Thymus (tissue), 11 donors: ENCODE results near the gene BCL11A. TPM values are rescaled to one million over a fixed set of nuclear protein-coding genes. Genes with fewer than 3 reads are reported as not detected.

ENCODE experiments used
- DNase-seq, 9 donors: peaks; one replicate each; pipeline ENCODE4 v3.0.0-alpha.2; 2013; ENCODE audit warnings: low spot score in 9 of 9, low read depth in 6 of 9, missing footprints in 1 of 9
- H3K27ac ChIP-seq, 2 donors: one replicate each; pipeline ENCODE4 v1.5.1; 2013; ENCODE audit warnings: control low read depth in 1 of 2, low read depth in 1 of 2, low read length in 1 of 2, mild to moderate bottlenecking in 1 of 2, moderate library complexity in 1 of 2
- H3K27me3 ChIP-seq, 2 donors: one replicate each; pipeline ENCODE4 v1.5.1; 2013; ENCODE audit warnings: low read length in 1 of 2; ENCODE audit not compliant: control insufficient read depth in 2 of 2, insufficient read depth in 1 of 2
- H3K36me3 ChIP-seq, 2 donors: one replicate each; pipeline ENCODE4 v1.5.1; 2013; ENCODE audit warnings: low read length in 1 of 2, mild to moderate bottlenecking in 1 of 2, moderate library complexity in 1 of 2; ENCODE audit not compliant: control insufficient read depth in 2 of 2, insufficient read depth in 2 of 2
- H3K4me1 ChIP-seq, 2 donors: one replicate each; pipeline ENCODE4 v1.5.1; 2013; ENCODE audit warnings: low read length in 2 of 2; ENCODE audit not compliant: control insufficient read depth in 2 of 2, insufficient read depth in 2 of 2
- H3K4me3 ChIP-seq, 2 donors: one replicate each; pipeline ENCODE4 v1.5.1; 2013; ENCODE audit warnings: low read length in 2 of 2, control low read depth in 1 of 2, mild to moderate bottlenecking in 1 of 2
- H3K9me3 ChIP-seq, 2 donors: one replicate each; pipeline ENCODE4 v1.5.1; 2013; ENCODE audit warnings: low read length in 1 of 2, mild to moderate bottlenecking in 1 of 2; ENCODE audit not compliant: control insufficient read depth in 2 of 2, insufficient read depth in 1 of 2
- WGBS: extraction: QIAGEN DNeasy Blood & Tissue Kit; methylation state at CpG from one replicate; pipeline ENCODE4 v1.1.7; 2013; 5-methylcytosine and 5-hydroxymethylcytosine counted together
- polyA plus RNA-seq: library from polyadenylated mRNA; stranded (reverse); fragments of 200-250 nt; gene quantifications from one replicate; pipeline ENCODE4 v1.2.3, GENCODE V29; 2013
- total RNA-seq: library from RNA; stranded (reverse); fragments of 120-200 nt; gene quantifications from one replicate; pipeline ENCODE4 v1.2.4, GENCODE V29; 2013
- donor health status: healthy.

Gene BCL11A
- total and polyA plus RNA-seq, 2 donors: 27.9 to 33.6 TPM

DNA sequence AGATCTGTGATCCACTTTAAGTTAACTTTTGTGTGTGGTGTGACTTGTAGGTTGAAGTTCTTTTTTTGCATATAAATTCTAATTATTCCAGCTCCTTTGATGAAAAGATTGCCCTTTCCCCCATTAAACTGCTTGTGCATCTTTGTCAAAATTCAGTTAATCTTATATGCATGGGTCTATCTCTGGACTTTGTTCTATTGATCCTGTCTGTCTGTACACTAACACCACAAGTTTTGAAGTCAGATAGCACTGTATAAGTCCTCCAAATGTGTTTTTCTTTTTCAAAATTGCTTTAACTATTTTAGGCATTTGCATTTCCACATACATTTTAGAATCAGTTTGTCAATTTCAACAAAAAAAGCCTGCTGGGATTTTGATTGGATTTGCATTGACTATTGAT is 137.6 kb downstream of the BCL11A start:
- H3K4me1 ChIP-seq: peaks cover 13 to 20% of the 10 kb centered on the region in 2 donors
- no peak for DNase-seq
- H3K36me3 ChIP-seq: no peaks in the 10 kb centered on the region
- H3K27ac ChIP-seq: no peak overlapping the region
- H3K9me3 ChIP-seq: no peaks in the 10 kb centered on the region
- H3K27me3 ChIP-seq: no peaks in the 10 kb centered on the region
- H3K4me3 ChIP-seq: no peak overlapping the region

DNA sequence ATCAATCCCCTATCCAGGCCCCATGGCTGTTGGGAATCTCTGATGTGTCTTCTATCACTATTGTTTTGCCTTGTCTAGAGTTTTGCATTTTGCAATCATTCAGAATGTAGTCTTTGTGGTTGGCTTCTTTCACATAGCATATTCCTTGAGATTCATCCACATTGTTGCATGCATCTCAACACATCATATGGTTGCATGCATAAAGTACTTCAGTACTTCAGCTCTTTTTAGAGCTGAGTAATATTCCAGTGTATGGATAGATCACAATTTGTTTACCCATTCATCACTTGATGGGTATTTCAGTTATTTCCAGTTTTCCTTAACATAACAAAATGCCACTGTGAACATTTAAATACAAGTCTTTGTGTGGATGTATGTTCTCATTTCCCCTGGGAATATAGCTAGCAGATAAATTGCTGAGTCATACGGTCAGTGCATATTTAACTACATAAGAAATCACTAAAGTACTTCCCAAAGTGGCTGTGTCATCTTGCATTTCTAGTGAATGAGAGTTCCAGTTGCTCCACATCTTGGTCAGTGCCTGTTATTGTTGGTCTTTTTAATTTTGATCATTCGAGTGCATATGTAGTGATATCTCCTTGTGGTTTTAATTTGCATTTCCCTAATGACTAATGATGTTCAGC is 138.8 kb downstream of the BCL11A start:
- 94% methylated on average over 2 of the region's 2 CpGs for WGBS
- Histone ChIP-seq H3K9me3 (no peaks in the 10 kb centered on the region), H3K36me3 (no peaks in the 10 kb centered on the region), H3K4me1 (peaks cover 17 to 30% of the 10 kb centered on the region in 2 donors), H3K27me3 (no peaks in the 10 kb centered on the region), H3K4me3 (no peak overlapping the region), H3K27ac (no peak overlapping the region)
- DNase-seq: no peak

DNA sequence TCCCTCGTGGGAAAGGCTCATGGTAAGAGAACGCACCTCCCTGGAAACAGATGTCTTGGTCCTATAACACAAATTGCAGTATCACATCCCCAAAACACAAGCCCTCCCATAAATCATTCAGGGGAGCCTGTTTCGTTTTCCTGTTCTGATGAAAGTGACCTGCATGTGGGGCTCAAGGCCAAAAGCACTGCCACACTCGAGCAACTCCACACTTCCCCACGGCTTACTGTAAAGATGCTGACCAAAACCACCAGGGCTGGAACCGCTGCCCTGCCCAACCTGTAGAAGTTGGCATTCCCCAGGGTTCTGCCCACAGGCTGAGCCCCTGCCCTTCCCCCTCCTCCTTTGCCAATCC is 139.7 kb downstream of the BCL11A start:
- no peak overlapping the region for H3K27ac ChIP-seq
- no peak for DNase-seq
- H3K9me3 ChIP-seq: no peaks in the 10 kb centered on the region
- no peaks in the 10 kb centered on the region for H3K36me3 ChIP-seq
- WGBS: 68% methylated on average over 6 of the region's 6 CpGs
- no peaks in the 10 kb centered on the region for H3K27me3 ChIP-seq
- H3K4me3 ChIP-seq: no peak overlapping the region
- peaks cover 17 to 30% of the 10 kb centered on the region in 2 donors for H3K4me1 ChIP-seq

DNA sequence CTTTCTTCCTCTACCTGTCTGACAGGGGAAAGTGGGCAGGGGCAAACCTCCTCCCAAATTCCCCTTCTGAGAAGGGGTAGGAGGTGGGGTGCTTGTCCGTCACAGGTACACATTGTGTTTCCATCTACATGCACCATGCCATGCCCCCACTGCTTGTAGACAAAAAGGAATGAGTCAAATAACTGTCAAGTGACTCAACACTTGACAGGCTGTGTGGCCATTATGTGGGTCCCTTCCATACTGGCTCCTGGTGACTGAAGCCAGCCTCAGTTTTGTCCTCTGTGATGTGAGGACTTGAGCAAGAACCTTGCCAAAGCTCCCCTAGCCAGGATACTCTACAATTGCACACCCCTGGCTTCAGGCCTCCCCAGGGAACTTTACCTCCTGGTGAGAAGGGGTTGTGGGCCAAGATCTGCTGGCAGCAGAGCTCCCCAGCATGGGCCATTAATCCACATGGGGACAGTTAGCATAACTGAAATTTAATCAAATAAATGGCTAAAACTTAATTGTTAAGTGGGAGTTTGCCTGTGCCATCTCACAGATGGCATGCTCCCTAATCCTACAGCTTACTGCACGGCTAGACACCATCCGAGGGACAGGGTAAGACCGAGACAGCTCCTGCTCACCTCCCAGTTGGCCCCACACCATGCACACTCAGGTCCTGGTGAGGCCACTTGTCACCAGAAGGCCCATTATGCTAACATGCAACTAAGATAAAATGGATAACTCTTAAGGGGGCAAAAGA is 140.2 kb downstream of the BCL11A start:
- WGBS: 90% methylated on average over 4 of the region's 4 CpGs
- Histone ChIP-seq H3K36me3 (no peaks in the 10 kb centered on the region), H3K27me3 (no peaks in the 10 kb centered on the region), H3K27ac (no peak overlapping the region), H3K4me3 (no peak overlapping the region), H3K9me3 (no peaks in the 10 kb centered on the region), H3K4me1 (peaks cover 17 to 30% of the 10 kb centered on the region in 2 donors)
- DNase-seq: no peak

DNA sequence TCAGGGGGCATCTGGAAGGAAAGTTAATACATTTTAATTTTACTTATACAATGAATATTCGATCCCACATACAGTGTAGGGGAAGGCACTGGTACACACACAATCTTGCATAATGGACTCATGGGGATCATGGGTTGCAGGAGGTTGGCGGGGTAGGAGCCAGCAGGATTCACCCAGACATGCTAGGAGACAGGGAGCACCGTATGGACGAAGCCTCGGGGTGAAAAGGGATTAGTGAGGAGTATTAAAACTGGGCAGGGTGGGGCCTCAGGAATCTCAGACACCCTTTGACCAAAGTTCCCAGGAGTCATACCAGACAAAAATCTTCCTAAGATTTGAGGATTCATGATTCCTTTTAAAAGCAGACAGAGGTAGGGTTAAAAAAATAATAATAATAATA is 140.8 kb downstream of the BCL11A start:
- Histone ChIP-seq H3K27ac (no peak overlapping the region), H3K4me1 (peaks cover 17 to 30% of the 10 kb centered on the region in 2 donors), H3K4me3 (no peak overlapping the region), H3K9me3 (no peaks in the 10 kb centered on the region), H3K27me3 (no peaks in the 10 kb centered on the region), H3K36me3 (no peaks in the 10 kb centered on the region)
- DNase-seq: no peak
- WGBS: 85% methylated on average over 5 of the region's 5 CpGs

DNA sequence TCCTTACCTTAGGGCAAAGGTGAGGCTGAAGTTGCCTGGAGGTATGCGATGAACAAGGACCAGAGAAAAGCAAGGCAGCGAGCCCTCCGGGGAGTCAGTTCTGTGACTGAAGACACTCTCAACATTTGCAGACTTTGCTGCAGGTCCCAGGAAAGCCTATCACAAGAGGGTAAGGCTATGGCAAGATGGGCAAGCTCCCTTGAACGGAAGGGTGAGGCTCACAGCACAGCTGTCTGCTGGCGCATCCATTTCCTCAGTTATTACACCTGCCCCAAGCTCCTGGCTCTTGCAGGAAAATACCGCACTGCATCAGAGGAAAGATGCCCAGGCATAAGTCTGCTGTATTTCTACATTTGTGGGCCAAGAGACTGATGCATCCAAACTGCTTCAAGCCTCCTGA is 141.4 kb downstream of the BCL11A start:
- WGBS: 42% methylated on average over 6 of the region's 6 CpGs
- Histone ChIP-seq H3K9me3 (no peaks in the 10 kb centered on the region), H3K36me3 (no peaks in the 10 kb centered on the region), H3K4me1 (peaks cover 17 to 30% of the 10 kb centered on the region in 2 donors), H3K27me3 (no peaks in the 10 kb centered on the region), H3K4me3 (no peak overlapping the region), H3K27ac (peak overlapping the region; percentile 22 to 39)
- peak in 6 of 9 donors; percentile 17 to 60 (median 35) for DNase-seq

DNA sequence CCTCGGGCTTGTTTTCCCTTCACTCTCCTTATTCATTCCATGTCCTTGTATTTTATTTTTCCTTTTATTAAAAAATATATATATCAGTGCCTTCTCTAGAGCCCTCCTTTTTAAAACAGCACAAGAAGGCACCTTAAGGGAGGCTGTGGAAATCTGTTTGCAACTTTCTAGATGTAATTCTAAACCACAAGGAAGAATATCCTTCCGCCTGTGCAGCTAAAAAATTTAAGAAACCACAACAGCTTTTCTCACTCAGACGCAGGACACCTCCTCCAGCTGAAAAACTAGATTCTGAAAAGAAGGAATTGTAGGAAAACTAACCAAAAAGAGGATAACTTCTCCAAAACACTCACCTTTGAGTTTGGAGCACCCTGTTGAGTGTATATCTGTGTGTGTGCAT is 142.2 kb downstream of the BCL11A start:
- no peaks in the 10 kb centered on the region for H3K27me3 ChIP-seq
- H3K4me1 ChIP-seq: peaks cover 17 to 37% of the 10 kb centered on the region in 2 donors
- no peaks in the 10 kb centered on the region for H3K36me3 ChIP-seq
- no peak overlapping the region for H3K4me3 ChIP-seq
- 5% methylated on average over 3 of the region's 3 CpGs for WGBS
- peak overlapping the region in 1 of 2 donors; percentile 26 for H3K27ac ChIP-seq
- no peaks in the 10 kb centered on the region for H3K9me3 ChIP-seq
- DNase-seq: peak in 6 of 9 donors; percentile 23 to 74 (median 34)

DNA sequence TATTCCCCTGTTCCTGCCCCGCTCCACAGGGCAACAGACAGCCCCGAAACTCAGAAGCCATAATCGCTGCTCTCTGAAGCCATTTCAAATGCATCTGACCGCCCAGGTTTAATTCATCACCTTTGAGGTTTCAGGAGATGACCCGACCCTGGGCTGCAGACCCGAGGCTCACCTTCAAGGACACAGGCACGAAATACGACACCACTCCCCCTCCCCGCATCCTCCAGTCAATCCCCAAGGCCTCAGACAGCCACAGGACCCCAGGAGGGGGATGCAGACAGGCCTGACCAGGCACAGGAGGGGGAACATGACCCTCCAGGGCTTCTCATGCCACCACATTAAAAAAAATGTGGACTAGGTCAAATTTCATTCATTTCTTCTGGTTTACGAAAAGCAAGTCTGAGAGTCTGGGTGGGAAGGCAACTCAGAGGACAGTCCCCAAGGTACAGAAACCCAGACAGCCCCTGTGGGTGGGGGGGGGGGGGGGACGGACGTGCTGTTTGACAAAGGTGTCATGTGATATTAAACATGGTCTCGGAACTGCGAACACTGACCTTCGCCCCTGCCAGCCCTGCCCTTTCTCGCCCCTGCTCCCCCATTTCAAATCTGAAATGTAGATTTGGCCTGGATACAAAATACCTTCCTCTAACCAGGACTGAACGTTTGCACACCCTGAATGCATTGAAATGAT is 142.9 kb downstream of the BCL11A start:
- H3K4me1 ChIP-seq: peaks cover 17 to 41% of the 10 kb centered on the region in 2 donors
- H3K4me3 ChIP-seq: no peak overlapping the region
- H3K27me3 ChIP-seq: no peaks in the 10 kb centered on the region
- WGBS: 74% methylated on average over 17 of the region's 17 CpGs
- no peaks in the 10 kb centered on the region for H3K36me3 ChIP-seq
- no peak overlapping the region for H3K27ac ChIP-seq
- DNase-seq: no peak
- H3K9me3 ChIP-seq: no peaks in the 10 kb centered on the region

DNA sequence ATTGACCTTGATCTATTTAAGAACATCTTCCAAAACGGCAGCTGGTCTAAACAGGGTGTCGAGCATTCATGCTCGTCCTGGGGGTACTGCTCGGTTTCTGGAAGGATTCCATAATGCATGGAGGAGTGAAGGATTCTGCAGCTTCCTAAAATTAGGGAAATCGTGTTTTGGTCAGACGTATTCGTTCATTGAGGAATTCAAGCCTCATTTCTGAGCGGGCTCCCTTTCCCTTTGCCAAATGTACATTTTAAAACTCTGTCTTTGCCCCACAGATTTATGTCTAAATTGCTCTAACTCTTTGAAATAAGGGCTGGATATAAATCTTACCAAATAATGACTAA is 144.0 kb downstream of the BCL11A start:
- DNase-seq: no peak
- Histone ChIP-seq H3K4me3 (no peak overlapping the region), H3K27me3 (no peaks in the 10 kb centered on the region), H3K9me3 (no peaks in the 10 kb centered on the region), H3K36me3 (no peaks in the 10 kb centered on the region), H3K4me1 (peaks cover 17 to 41% of the 10 kb centered on the region in 2 donors), H3K27ac (no peak overlapping the region)
- 97% methylated on average over 8 of the region's 8 CpGs for WGBS
